HepG2 (cell line): ENCODE results near the gene ALG9. TPM values are rescaled to one million over a fixed set of nuclear protein-coding genes. Genes with fewer than 3 reads are reported as not detected.

Experiments
- CHD2 ChIP-seq: IDR thresholded peaks from 2 replicates; pipeline ENCODE4 v1.6.1; 2011; ENCODE audit warnings: low read depth, low read length, improper control_type of control experiment
- ELF1 ChIP-seq: sonication (generic); formaldehyde crosslinking; IDR thresholded peaks from 2 replicates; pipeline ENCODE4 v1.4.0; 2020; ENCODE audit warnings: missing genetic modification reagents
- ISX ChIP-seq: sonication (generic); formaldehyde crosslinking; conservative IDR thresholded peaks from 2 replicates; pipeline ENCODE4 v1.5.0; 2020; ENCODE audit warnings: missing genetic modification reagents
- KDM3A ChIP-seq: IDR thresholded peaks from 2 replicates; pipeline ENCODE4 v1.6.1; 2018; ENCODE audit warnings: low read depth, missing compliant biosample characterization
- KLF13 ChIP-seq: sonication (generic); formaldehyde crosslinking; IDR thresholded peaks from 2 replicates; pipeline ENCODE4 v1.4.0; 2020; ENCODE audit warnings: mild to moderate bottlenecking, missing genetic modification reagents
- PLRG1 ChIP-seq: fragments of 450-650 bp; conservative IDR thresholded peaks from 2 replicates; pipeline ENCODE4 v1.6.1; 2016
- POLR2AphosphoS5 ChIP-seq: IDR thresholded peaks from 2 replicates; pipeline ENCODE4 v1.6.1; 2012; ENCODE audit warnings: low read depth, low read length
- STAT5B ChIP-seq: sonication (generic); formaldehyde crosslinking; IDR thresholded peaks from 2 replicates; pipeline ENCODE4 v1.4.0; 2020; ENCODE audit warnings: missing genetic modification reagents
- TP53 ChIP-seq: sonication (generic); formaldehyde crosslinking; conservative IDR thresholded peaks from 2 replicates; pipeline ENCODE4 v1.4.0; 2020; ENCODE audit warnings: missing genetic modification reagents
- ZBTB33 ChIP-seq: sonication (generic); formaldehyde crosslinking; IDR thresholded peaks from 2 replicates; pipeline ENCODE4 v1.4.0; 2020; ENCODE audit warnings: missing genetic modification reagents
- ZNF136 ChIP-seq: sonication (generic); formaldehyde crosslinking; IDR thresholded peaks from 2 replicates; pipeline ENCODE4 v1.8.1; 2022; ENCODE audit warnings: low read depth, mild to moderate bottlenecking, moderate library complexity, missing genetic modification reagents
- ZNF142 ChIP-seq: sonication (generic); formaldehyde crosslinking; IDR thresholded peaks from 2 replicates; pipeline ENCODE4 v1.4.0; 2020; ENCODE audit warnings: missing genetic modification reagents
- ZNF17 ChIP-seq: sonication (generic); formaldehyde crosslinking; IDR thresholded peaks from 2 replicates; pipeline ENCODE4 v1.5.0; 2020; ENCODE audit warnings: mild to moderate bottlenecking, missing genetic modification reagents
- ZNF234 ChIP-seq: sonication (generic); formaldehyde crosslinking; conservative IDR thresholded peaks from 2 replicates; pipeline ENCODE4 v1.5.1; 2020; ENCODE audit warnings: mild to moderate bottlenecking, missing genetic modification reagents
- ZNF263 ChIP-seq: sonication (generic); formaldehyde crosslinking; IDR thresholded peaks from 2 replicates; pipeline ENCODE4 v1.4.0; 2020; ENCODE audit warnings: missing genetic modification reagents
- ZNF317 ChIP-seq: sonication (generic); formaldehyde crosslinking; IDR thresholded peaks from 2 replicates; pipeline ENCODE4 v1.5.0; 2020; ENCODE audit warnings: mild to moderate bottlenecking, missing genetic modification reagents
- ZNF432 ChIP-seq: sonication (generic); formaldehyde crosslinking; IDR thresholded peaks from 2 replicates; pipeline ENCODE4 v1.5.0; 2020; ENCODE audit warnings: missing genetic modification reagents, mild to moderate bottlenecking, borderline replicate concordance
- ZNF451 ChIP-seq: sonication (generic); formaldehyde crosslinking; IDR thresholded peaks from 2 replicates; pipeline ENCODE4 v1.5.0; 2020; ENCODE audit warnings: mild to moderate bottlenecking, missing genetic modification reagents
- ZNF468 ChIP-seq: sonication (generic); formaldehyde crosslinking; IDR thresholded peaks from 2 replicates; pipeline ENCODE4 v1.8.0; 2022; ENCODE audit warnings: mild to moderate bottlenecking, moderate library complexity, missing genetic modification reagents
- ZNF501 ChIP-seq: sonication (generic); formaldehyde crosslinking; IDR thresholded peaks from 2 replicates; pipeline ENCODE4 v1.5.1; 2020; ENCODE audit warnings: mild to moderate bottlenecking, moderate library complexity, missing genetic modification reagents
- ZNF768 ChIP-seq: sonication (generic); formaldehyde crosslinking; IDR thresholded peaks from 2 replicates; pipeline ENCODE4 v1.4.0; 2020; ENCODE audit warnings: missing genetic modification reagents
- ZSCAN22 ChIP-seq: sonication (generic); formaldehyde crosslinking; IDR thresholded peaks from 2 replicates; pipeline ENCODE4 v1.4.0; 2020; ENCODE audit warnings: mild to moderate bottlenecking, missing genetic modification reagents
- polyA plus RNA-seq, 8 experiments: library from polyadenylated mRNA; depleted of rRNA in 3 of 8; stranded (reverse) in 7 of 8; unstranded in 1 of 8; fragments of >200 nt; fragmentation: Illumina TruSeq in 4 of 8; extraction: Trizol in 4 of 8; gene quantifications; 2 replicates each; pipeline versions ENCODE4 v1.2.1 to v1.2.3, GENCODE V29; 2011 to 2016; ENCODE audit warnings: low read depth in 4 of 8, missing spikeins in 1 of 8, mixed read lengths in 1 of 8; ENCODE audit not compliant: insufficient read depth in 1 of 8
- total RNA-seq, 5 experiments: library from RNA; depleted of rRNA; stranded (reverse); fragments of >200 nt; fragmentation: Illumina TruSeq; extraction: Trizol; gene quantifications; 2 replicates each; pipeline ENCODE4 v1.2.3, GENCODE V29; 2016; ENCODE audit warnings: low read depth in 1 of 5
- TF ChIP-seq, protein P1 (sequence below): IDR thresholded peaks from 2 replicates; pipeline ENCODE4 v1.6.1; 2016; ENCODE audit warnings: low read depth, control low read depth

The ALG9 gene
- total and polyA plus RNA-seq, 2 of the 13 experiments (the other 11 are each of a cell fraction or from before 2014, with no cell fraction given), result 39.4 to 40.6 TPM

GRCh38 chr11:111878849-111879636 lies 7.7 kb upstream of the ALG9 start, which contains the start of the genes CFAP68 and FDXACB1 (continued):
- TF ChIP-seq ZBTB33 (no peak; the same call in 1 of the 2 replicates), STAT5B (CRISPR knock-in tag) (no peak), PLRG1 (no peak), ZNF432 (no peak), ZSCAN22 (CRISPR knock-in tag) (no peak), ZNF468 (no peak), ZNF17 (CRISPR knock-in tag) (no peak), ZNF501 (CRISPR knock-in tag) (peak; percentile 89; the same call in 1 of the 2 replicates), ZNF142 (CRISPR knock-in tag) (peak; percentile 67; the same call in 1 of the 2 replicates), ZNF317 (peak; percentile 55; the same call in 1 of the 2 replicates), ZNF768 (CRISPR knock-in tag) (peak; percentile 97), TP53 (CRISPR knock-in tag) (peak; percentile 90; the same call in 1 of the 2 replicates), KDM3A (CRISPR knock-in tag) (peak; percentile 86; the same call in 1 of the 2 replicates), ELF1 (peak; percentile 72), CHD2 (no peak), ZNF451 (no peak), ZNF263 (CRISPR knock-in tag) (0 out of 2 replicates have a peak, but pooled peaks have one; percentile 15), POLR2AphosphoS5 (peak; percentile 67), ISX (no peak), ZNF234 (CRISPR knock-in tag) (no peak), ZNF136 (CRISPR knock-in tag) (no peak; the same call in 1 of the 2 replicates), KLF13 (no peak)
- TF ChIP-seq, protein P1, sequence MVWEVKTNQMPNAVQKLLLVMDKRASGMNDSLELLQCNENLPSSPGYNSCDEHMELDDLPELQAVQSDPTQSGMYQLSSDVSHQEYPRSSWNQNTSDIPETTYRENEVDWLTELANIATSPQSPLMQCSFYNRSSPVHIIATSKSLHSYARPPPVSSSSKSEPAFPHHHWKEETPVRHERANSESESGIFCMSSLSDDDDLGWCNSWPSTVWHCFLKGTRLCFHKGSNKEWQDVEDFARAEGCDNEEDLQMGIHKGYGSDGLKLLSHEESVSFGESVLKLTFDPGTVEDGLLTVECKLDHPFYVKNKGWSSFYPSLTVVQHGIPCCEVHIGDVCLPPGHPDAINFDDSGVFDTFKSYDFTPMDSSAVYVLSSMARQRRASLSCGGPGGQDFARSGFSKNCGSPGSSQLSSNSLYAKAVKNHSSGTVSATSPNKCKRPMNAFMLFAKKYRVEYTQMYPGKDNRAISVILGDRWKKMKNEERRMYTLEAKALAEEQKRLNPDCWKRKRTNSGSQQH (CRISPR knock-in tag), result no peak
